Stimulated activated CD4-positive, alpha-beta T cell treated with anti-CD3 and anti-CD28 coated beads, Interleukin-12 subunit alpha, Interleukin-12 subunit beta, amount 100 ng/mL, for 48 hours (primary cell): ENCODE measurements around the gene CD72.
"Not testable (repeated sequence)": the region's sequence is repeated elsewhere in the genome, so short reads cannot be mapped to it uniquely, and the experiment has no call there.

Experiments
- DNase-seq, 3 donors: peaks; one replicate each; pipeline ENCODE4 v3.0.0-alpha.2; 2020; ENCODE audit warnings: low read depth in 2 of 3, low spot score in 1 of 3

The CD72 gene

DNA sequence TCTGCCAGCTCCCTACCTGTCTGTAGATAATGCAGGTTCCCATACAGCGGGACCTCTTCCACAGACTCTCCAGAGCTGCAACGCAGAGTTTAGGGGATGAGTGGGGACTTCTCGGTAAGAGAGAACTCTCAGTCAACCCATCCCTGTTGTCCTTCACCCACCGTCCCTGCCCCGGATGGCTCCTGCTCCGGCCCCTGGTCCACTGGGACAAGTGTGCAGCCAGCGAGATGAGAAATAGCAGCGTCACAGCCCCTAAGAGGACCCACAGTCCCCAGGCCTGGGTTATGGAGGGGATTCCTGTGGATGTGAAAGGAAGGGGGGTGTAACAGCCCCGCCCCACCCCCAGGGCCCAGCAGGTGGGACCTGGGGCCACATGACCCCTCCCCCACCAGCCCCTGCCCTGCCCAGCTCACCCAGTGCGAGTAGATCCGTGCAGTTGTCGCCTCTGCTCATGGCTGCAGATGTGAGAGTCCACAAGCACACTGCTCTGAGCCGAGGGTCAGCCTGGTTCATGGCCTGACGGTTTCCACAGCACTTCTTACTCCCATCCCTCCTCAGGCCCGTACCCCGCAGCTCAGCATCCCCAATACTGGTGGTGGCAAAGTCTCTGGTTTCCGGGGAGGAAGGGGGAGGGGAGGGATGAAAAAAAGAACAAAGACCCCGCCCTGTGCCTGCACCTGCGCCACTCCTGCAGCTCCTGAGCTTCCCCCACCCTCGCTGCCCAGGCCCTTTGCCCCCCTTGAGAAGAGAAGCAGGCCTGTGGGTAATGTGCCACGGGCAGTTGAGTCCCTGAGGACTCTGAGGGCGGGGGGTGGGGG is 32.3 kb upstream of the CD72 start, which contains the start of gene SIT1:
SIT1 (minus strand) TSS at position 591 of the 818 bp plus-strand sequence; CDS start at position 513, 78 bp downstream.
- peak in 1 of 3 donors; percentile 24 for DNase-seq

DNA sequence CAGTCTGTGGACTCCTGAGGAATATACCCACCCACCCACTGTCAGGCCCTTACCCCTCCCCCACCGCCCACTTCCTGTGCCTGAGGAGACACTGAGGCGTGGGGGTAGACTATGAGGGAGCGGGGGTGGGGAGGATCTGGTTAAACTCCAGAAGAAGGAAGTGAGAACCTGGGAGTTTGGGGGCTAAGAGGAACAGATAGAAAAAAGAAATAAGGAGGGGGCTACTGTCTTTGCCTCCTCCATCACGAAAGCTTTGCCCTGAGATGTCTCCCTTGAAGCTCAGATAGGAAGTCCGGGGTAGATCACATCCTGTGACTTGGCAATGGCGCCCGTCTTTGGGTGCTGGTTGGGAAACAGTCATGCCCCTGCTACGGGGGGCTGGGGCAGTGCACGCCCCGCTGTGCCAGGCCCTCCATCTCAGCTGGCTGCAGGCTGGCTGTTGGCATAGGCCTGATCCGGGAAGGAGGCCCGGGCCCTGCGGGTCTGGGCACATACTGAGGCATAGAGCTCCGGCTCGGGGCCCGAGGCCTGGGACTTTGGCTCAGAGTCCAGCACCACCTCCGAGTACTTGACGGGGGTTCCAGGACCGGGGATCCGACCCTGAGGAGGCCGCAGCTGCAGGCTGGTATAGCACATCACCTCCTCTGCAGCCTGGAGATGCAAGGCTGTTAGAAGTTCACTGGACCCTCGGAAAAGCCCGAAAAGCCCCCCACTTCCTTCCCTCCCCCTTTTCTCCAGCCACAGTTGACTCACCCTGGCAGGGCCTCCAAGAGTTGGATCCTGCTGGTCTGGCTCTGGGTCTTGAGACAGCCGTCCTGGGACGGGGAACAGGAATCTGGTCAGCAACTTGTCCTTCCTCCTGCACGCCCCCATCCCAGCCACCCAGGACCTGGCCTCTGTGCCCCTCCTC is 31.5 kb upstream of the CD72 start:
- peak in 1 of 3 donors; percentile 22 for DNase-seq

DNA sequence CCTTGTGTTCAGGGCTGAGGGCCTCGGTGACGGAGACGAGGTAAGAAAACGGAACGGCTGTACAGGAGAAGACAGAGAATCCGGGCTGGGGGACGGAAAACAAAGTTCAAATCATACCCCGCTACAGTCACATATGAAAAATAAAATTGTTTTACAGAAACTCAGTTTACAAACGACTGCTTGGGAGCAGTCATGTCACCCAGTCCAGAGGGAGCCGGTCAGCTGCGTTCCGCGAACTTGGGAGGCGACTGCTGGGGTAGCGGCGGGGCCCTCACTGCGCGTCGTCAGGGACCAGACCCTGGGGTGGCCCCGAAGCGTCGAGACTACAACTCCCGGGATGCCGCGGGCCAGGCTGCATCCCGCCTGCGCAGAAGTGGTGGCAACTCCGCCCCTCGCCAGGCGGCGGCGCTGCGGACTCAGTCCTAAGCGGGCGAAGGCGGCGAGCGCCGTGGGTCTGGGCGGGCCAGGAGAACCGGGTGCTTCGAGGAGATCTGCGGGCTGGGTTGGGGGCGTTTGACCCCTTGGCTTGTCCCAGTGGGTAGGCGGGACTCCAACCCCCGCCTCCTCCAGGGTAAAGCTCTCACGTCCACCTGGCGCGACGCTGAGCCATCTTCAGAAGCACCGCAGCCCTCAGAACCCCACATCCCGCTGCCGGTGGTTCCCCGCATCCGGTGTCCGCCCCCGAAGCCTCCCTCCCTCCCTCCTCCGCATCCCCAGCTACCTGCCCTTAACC is 28.5 kb upstream of the CD72 start:
- peak; percentile 83 to 88 (median 84) for DNase-seq

DNA sequence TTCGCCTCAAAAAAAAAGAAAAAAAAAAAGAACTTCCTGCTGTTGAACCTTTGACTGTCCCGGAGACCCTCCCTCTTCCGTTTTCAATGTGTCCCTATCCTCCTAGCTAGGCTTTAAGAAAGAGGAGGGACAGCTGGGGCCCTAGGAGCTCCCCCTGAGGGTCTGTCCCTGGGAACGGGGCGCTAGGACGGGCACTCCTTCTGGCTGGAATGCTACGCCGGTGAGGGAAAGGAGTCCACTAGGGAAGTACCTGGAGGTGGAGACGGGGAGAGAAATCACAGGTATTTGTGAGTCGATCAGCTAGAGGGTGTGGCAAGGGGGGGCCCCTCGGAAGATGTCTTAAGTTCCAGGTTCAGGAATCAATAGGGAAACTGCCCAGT is 27.9 kb upstream of the CD72 start:
- DNase-seq: no peak

DNA sequence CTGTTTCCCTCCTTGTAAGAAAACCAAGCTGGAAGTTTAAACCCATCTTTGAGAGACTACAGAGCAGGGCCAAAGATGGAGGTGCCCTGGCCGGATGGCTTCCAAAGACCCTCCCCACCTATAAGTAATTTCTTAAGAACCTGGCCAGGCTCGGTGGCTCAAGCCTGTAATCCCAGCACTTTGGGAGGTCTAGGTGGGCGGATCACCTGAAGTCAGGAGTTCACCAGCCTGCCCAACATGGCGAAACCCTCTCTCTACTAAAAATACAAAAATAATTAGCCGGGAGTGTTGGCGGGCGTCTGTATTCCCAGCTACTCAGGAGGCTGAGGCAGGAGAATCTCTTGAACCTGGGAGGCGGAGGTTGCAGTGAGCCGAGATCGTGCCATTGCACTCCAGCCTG is 27.5 kb upstream of the CD72 start:
- DNase-seq: not testable (repeated sequence)

DNA sequence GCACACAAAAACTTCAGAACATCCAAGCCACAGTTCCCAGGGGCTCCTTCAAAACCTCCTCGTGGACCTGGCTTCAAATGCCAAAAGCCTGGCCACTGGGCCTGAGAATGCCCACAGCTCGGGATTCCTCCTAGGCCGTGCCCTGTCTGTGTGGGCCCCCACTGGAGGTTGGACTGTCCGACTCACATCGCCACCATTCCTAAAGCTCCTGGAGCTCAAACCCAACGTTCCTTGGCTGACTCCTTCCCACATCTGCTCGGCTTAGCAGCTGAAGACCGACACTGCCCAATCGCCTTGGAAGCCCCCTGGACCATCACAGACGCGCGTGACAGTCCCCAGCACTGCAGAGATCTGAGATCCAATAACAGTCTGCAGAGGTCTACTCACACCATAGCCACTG is 24.8 kb upstream of the CD72 start:
- no peak for DNase-seq

DNA sequence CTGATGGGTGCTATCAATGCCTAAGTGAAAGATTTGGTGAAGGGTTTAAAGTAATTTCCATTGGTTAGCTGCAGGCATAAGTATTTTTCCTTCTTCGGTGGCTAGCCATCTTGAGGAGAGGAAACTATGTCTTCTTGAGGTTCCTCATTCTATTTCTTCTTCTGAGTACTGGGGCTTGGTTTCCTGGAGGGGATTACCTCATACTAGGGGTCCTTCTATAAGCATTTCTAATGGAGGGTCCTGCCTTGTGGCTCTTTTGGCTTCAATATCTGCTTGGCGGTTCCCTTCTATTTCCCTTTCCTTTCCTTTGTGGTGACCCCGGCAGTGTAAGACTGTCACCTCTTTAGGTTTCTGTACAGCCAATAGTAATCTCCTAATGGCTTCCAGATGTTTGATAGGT is 23.3 kb upstream of the CD72 start:
- DNase-seq: not testable (repeated sequence)

DNA sequence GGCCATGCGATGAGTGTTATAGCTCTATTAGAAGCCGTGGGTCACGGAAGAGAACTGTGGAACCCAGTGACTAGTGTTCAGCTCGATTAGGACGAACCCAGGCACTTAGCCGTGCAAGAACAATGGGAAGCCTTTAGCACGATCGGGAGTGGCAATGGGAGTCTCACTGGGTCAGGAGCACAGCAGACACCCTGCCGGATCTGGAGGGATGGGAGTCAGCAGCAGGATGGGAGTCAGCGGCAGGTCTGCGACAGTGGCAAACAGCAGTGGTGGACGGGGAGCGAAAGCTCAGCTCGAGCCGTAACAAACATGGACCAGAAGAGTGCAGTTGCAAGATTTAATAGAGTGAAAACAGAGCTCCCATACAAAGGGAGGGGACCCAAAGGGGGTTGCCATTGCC is 22.2 kb upstream of the CD72 start:
- not testable (repeated sequence) for DNase-seq

DNA sequence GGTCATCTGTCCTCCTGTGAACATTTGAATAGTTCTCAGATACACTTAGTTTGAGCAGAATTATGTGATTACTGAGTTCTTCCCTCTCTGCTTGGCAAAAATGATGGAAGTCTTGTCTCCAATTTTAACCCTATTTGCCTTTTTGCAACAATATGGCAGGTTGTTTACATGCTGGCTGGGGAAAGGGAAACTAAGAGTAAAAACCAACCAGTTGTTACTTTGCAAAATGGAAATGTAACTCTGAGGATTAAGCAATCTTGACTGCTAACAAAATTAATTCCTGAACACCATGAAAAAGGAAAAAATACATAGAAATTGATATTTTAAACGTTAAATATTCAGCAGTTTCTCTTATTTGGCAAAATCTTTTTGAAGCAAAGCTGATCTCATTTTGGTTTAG is 21.4 kb upstream of the CD72 start:
- no peak for DNase-seq

DNA sequence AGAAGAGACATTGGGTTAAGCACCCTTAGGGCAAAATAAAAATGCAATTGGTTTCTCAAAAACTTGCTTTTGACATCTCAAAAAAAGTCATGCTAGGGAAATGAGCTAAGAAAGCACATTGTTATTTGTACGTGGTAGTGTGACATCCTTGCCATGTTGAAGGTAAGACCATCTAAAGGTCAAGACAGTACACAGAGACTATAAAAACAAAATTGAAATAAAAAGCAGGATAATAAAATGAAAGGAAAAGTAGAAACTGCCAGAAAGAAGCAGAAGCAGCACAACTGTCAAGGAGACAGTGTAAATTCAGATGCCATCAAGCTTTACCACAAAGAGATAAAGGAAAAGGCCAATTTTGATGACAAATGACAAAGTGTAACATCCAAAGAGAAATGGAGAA is 21.0 kb upstream of the CD72 start:
- DNase-seq: not testable (repeated sequence)

DNA sequence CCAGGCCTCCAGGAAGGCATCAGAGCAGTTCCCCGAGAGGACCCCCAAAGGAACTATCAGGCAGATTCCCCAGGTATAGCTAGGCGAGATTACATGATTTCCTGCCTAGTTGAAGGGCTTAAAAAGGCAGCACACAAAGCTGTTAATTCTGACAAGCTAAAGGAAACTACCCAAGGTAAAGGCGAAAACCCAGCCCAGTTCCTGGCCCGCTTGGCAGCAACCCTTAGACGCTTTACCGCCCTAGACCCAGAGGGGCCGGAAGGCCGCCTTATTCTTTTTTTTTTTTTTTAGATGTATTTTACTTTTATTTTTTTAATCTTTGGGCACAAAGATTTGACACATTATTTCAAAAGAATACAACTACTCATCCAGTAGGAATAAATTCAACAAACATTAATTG is 20.5 kb upstream of the CD72 start:
- not testable (repeated sequence) for DNase-seq

DNA sequence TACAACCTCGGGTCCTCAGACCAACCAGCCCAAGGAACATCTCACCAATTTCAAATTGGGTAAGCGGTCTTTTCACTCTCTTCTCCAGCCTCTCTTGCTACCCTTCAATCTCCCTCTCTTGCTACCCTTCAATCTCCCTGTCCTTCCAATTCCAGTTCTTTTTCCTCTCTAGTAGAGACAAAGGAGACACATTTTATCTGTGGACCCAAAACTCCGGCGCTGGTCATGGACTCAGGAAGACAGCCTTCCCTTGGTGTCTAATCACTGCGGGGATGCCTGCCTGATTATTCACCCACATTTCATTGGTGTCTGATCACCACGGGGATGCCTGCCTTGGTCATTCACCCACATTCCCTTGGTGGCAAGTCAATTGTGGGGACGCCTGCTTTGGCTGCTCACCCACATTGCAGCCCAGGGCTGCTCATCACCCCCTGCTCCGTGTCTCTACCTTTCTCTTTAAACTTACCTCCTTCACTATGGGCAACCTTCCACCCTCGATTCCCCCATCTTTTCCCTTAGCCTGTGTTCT is 19.3 kb upstream of the CD72 start:
- DNase-seq: not testable (repeated sequence)

DNA sequence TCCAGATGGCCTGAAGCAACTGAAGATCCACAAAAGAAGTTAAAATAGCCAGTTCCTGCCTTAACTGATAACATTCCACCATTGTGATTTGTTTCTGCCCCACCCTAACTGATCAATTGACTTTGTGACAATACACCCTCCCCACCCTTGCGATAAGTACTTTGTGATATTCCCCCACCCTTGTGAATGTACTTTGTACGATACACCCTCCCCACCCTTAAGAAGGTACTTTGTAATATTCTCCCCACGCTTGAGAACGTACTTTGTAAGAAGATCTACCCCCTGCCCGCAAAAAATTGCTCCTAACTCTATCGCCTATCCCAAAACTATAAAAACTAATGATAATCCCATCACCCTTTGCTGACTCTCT is 18.6 kb upstream of the CD72 start:
- not testable (repeated sequence) for DNase-seq

DNA sequence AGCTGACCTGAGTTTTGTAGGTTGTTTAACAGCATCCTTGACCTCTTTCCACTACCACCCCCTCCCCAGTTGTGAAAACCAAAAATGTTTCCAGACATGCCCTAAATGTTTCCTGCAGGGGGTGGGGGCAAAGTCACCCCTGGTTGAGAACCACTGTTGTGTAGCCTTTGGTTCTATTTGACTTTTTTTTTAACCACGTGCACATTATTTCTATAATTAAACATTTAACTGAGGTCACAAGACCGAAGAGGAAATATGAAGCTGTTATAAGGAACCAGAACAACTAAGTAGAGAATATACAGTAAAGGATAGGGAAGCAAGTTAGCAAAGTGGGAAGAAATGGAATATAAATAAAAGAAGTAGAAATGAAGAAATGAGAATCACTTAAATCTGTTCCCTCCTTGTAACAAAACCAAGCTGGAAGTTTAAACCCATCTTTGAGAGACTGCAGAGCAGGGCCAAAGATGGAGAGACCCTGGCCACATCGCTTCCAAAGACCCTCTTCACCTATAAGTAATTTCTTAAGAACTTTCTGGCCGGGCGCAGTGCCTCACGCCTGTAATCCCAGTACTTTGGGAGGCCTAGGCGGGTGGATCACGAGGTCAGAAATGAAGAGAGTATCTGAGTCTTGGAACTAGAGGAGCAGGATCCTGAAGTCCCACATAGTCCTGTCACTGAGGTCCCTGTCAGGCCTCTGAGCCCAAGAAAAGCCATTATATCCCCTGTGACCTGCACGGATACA is 18.1 kb upstream of the CD72 start:
- no peak for DNase-seq

DNA sequence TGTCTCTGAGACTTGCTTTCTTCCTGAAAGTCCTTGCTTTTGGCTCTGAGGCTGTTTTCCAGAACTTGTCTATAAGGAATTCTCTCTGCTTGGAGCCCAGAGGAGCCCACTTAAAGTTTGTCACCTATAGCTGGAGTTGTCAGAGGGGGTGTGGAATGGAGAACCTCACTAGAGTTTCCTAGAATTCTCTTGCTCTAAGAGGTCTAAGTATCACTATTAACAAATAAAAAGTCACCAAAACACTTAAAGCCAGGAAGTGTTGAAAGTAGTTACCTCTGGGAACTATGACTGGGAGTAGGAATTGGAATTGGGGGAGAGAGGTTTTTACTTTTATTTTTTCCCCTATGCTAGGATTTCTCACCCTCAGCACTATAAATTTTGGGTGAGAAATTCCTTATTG is 17.5 kb upstream of the CD72 start:
- DNase-seq: no peak

DNA sequence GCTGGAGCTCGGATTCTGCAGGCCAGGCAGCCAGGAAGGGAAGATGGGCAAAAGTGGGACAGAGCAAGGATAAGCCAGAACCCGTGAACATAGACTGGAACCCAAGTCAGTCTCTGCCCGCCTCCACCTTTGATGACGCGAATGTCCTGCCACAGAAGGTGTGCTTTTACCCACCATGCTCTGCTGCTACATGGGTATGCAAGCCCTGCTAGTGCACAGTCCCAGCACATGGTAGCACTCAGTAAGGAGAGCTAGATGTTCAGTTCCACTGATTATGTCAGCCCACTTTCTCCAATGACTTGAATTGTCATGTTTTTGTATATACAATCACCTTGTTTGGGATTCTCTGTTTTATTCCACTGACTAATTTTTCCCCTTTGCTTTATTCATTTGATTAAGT is 11.4 kb upstream of the CD72 start:
- no peak for DNase-seq

DNA sequence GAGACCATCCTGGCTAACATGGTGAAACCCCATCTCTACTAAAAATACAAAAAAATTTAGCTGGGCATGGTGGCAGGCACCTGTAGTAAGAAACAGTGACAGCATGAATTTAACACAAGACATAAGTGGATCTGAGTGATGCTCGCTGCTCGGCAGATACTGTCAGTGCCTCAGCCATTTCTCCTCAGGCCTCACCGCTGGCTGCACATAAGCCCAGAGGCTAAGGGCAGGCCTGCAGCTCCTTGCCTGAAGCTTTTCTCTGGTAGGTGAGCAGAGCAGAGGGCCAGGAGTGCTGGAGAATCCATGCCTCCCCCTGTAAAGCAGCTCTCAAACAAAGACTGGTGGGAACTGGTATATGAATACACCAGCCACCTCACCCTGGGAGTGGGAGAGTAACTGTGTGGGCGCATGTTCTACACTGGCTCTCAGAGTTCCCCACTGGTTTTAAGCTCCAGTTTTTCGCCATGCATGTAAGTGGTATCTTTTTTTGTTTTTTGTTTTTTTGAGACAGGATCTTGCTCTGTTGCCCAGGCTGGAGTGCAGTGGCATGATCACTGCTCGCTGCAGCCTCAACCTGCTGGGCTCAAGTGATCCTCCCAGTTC is 10.3 kb upstream of the CD72 start:
- no peak for DNase-seq

DNA sequence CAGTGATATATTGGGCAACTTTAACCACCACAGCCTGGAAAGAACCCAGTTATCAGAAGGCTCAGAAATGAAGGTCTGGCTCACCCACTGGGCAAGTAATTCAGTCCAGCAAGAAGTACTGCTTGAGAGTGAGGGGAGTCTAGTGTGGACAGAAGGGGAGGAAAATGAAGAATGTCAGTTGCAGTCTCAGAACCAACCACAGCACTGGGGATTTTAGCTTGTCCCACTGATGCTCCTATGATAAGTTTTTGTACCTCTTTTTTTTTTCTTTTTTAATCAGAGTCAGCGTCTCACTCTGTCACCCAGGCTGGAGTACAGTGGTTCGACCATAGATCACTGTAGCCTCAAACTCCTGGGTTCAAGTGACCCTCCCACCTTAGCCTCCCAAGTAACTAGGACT is 9.4 kb upstream of the CD72 start:
- DNase-seq: no peak

DNA sequence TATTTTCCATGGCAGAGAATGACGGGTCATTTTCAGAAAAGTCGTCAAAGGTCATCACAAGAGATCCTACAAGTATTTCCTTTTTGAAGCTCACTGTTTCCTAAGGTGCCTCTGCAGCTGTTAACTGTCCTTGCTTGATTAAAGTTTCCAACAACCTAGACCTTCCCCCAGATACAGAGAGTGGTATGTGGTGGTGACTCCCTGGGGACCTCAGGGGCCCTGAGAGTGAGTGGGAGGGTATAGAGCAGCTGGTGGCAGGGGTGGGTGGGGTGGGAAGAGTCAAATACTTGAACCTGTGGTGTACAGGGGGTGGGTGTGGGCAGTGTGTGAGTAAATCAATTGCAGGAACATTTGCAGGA is 1.6 kb upstream of the CD72 start:
- DNase-seq: peak in 1 of 3 donors; percentile 8
